Measurements from ENCODE around the gene NBEA.

The NBEA gene

GRCh38 chr13:35039012-35039411 lies 96.9 kb downstream of the NBEA start:
- TF ChIP-seq ZFHX2 (tag by site-specific recombination; conservative IDR thresholded peaks at IDR 0.05) (no peak), ZFP37 (tag by site-specific recombination; IDR thresholded peaks at IDR 0.05) (no peak), ZIC2 (tag by site-specific recombination; IDR thresholded peaks at IDR 0.05) (no peak), ZNF366 (tag by site-specific recombination; conservative IDR thresholded peaks at IDR 0.05) (no peak), ZBTB26 (tag by site-specific recombination; optimal IDR thresholded peaks at IDR 0.05) (no peak), ZNF560 (tag by site-specific recombination; IDR thresholded peaks at IDR 0.05; ENCODE audit: borderline replicate concordance) (no peak)
- Histone ChIP-seq H3K9me3 (ENCODE audit: control insufficient read depth, insufficient read depth, low read depth, low read length) (no peaks in the 10 kb centered on the region), H3K27ac (ENCODE audit: extremely low read depth, low read depth, low read length) (no peak overlapping the region), H3K4me1 (ENCODE audit: control insufficient read depth, insufficient read depth, low read length) (no peaks in the 10 kb centered on the region), H3K36me3 (ENCODE audit: control insufficient read depth in 2 of 2, insufficient read depth in 1 of 2, low read length in 2 of 2) (no peaks in the 10 kb centered on the region), H3K4me3 (ENCODE audit: low read depth, low read length) (no peak overlapping the region)
- CTCF ChIA-PET, result no interaction called here
- POLR2A ChIA-PET, result no interaction called here

GRCh38 chr13:35046587-35046986 lies 104.5 kb downstream of the NBEA start:
- Histone ChIP-seq H3K9me3 (ENCODE audit: control insufficient read depth, insufficient read depth, low read depth, low read length) (no peaks in the 10 kb centered on the region), H3K27ac (ENCODE audit: extremely low read depth, low read depth, low read length) (no peak overlapping the region), H3K36me3 (ENCODE audit: control insufficient read depth in 2 of 2, insufficient read depth in 1 of 2, low read length in 2 of 2) (no peaks in the 10 kb centered on the region), H3K4me1 (ENCODE audit: control insufficient read depth, insufficient read depth, low read length) (no peaks in the 10 kb centered on the region), H3K4me3 (ENCODE audit: low read depth, low read length) (no peak overlapping the region)
- ChIA-PET CTCF (no interaction called here), POLR2A (no interaction called here)
- TF ChIP-seq YY1 (tag by site-specific recombination; IDR thresholded peaks at IDR 0.05), result no peak
- no peak for TF ChIP-seq ZIC2 (tag by site-specific recombination; IDR thresholded peaks at IDR 0.05)
- TF ChIP-seq ZNF645 (tag by site-specific recombination; IDR thresholded peaks at IDR 0.05), result no peak
- no peak for TF ChIP-seq PRDM2 (tag by site-specific recombination; IDR thresholded peaks at IDR 0.05; ENCODE audit: borderline replicate concordance)
- no peak for TF ChIP-seq ZNF140 (tag by site-specific recombination; IDR thresholded peaks at IDR 0.05)
- TF ChIP-seq ZSCAN23 (tag by site-specific recombination; IDR thresholded peaks at IDR 0.05), result no peak
- no peak for TF ChIP-seq GFI1B (tag by site-specific recombination; IDR thresholded peaks at IDR 0.05)
- TF ChIP-seq ZNF692 (tag by site-specific recombination; IDR thresholded peaks at IDR 0.05), result no peak
- TF ChIP-seq ZNF202 (tag by site-specific recombination; IDR thresholded peaks at IDR 0.05; ENCODE audit: borderline replicate concordance), result no peak
- no peak for TF ChIP-seq PRDM10 (tag by site-specific recombination; IDR thresholded peaks at IDR 0.05)
- no peak for TF ChIP-seq ZXDB (tag by site-specific recombination; IDR thresholded peaks at IDR 0.05)
- TF ChIP-seq ZNF335 (tag by site-specific recombination; conservative IDR thresholded peaks at IDR 0.05), result no peak
- TF ChIP-seq ZNF423 (tag by site-specific recombination; IDR thresholded peaks at IDR 0.05), result no peak
- TF ChIP-seq SETDB1 (IDR thresholded peaks at IDR 0.05; ENCODE audit: insufficient read length, low read length), result no peak
- no peak for TF ChIP-seq ZFHX2 (tag by site-specific recombination; conservative IDR thresholded peaks at IDR 0.05)
- TF ChIP-seq ZNF132 (tag by site-specific recombination; IDR thresholded peaks at IDR 0.05; ENCODE audit: borderline replicate concordance), result no peak
